Mesenteric fat pad (tissue), 1 donor: Measurements from ENCODE around the gene XAB2. TPM values are rescaled to one million over a fixed set of nuclear protein-coding genes. Genes with fewer than 3 reads are reported as not detected.

Experiments used
- DNase-seq: peaks from one replicate; pipeline ENCODE4 v3.0.0-alpha.2; 2020; ENCODE audit warnings: low spot score
- total RNA-seq: library from RNA; stranded (reverse); fragmentation: NEBNext Ultra II Directional; extraction: Animal tissue kit (Norgen Biotek cat#: 25700); gene quantifications from one replicate; pipeline ENCODE4 v1.2.1, GENCODE V29; 2021
- donor health status: DM: yes; HTN: yes; CAD: no.

The XAB2 gene
- total RNA-seq, 1 donor from 2014 or later, result 19.5 TPM

GRCh38 chr19:7633698-7634097, 4.4 kb upstream of the XAB2 start, which contains the start of gene PCP2:
TSS of gene PCP2 (minus strand) at chr19:7633719. CDS start at chr19:7633457, 262 bp downstream.
- DNase-seq, result no peak

DNA sequence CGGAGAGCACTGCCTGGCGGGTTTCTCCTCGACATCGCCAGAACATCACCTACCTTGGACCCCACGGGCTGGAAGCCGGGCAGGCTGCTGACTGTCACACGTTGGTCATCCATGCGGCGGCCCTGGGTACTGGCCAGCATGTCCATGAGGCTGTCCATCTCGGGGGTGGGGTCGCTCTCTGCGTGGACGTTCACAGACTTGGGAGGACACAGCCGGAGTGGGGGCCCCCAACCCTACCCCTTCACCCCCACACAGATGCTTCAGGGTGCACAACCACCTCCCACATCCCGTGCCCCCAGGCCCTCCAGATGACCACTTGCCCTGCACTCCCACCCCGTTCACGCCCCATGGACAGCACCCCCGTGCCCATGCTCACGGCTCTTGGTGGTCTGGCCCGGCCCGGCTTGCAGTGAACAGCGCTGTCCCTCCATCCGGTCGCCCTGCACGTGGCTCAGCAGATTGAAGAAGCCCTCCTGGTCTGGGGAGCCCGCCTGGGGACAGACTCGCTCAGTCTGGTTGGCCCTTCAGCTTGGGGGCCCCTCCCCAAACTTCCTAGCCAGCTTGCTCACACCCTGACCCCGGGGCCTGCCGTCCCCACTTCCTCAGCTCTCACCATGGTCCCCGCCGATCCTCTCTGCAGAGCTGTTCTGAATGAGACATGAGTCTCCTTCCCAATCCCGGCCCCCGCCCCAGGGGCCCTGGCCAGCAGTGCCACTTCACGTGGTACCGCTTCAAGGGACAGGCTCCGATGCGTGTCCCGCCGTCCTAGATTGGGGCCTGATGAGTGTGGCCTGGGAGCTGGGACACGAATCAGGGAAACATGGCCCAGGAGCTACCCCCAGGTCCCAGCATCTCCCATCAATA, 3.2 kb upstream of the XAB2 start:
- DNase-seq, result no peak

DNA sequence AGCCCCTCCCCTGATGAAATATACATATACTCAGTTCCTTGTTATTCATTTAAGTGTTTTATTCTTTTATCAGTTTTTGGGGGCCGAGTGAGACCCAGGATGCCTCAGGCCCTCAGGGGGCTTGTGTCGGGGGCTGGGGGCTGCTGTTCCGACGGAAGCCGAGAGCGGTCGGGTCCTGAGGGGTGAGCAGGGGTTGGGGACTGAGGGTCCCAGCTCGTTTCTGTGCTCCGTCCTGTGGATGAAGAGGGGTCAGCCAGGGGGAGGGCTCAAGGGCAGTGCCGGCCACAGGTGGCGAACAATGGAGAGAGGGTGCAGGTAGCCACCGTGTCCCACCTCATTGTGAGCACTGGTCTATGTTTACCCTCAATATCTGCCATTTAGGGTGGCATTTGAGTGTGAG, 2.2 kb upstream of the XAB2 start:
- DNase-seq, result no peak

GRCh38 chr19:7628589-7629311, 595 bp downstream of the XAB2 start:
- no peak for DNase-seq

- no peak for DNase-seq
Observed at GRCh38 chr19:7627166-7627565, 2.2 kb downstream of the XAB2 start.

GRCh38 chr19:7625763-7626372, 3.5 kb downstream of the XAB2 start:
- no peak for DNase-seq

GRCh38 chr19:7624810-7625209, 4.5 kb downstream of the XAB2 start:
- no peak for DNase-seq

DNA sequence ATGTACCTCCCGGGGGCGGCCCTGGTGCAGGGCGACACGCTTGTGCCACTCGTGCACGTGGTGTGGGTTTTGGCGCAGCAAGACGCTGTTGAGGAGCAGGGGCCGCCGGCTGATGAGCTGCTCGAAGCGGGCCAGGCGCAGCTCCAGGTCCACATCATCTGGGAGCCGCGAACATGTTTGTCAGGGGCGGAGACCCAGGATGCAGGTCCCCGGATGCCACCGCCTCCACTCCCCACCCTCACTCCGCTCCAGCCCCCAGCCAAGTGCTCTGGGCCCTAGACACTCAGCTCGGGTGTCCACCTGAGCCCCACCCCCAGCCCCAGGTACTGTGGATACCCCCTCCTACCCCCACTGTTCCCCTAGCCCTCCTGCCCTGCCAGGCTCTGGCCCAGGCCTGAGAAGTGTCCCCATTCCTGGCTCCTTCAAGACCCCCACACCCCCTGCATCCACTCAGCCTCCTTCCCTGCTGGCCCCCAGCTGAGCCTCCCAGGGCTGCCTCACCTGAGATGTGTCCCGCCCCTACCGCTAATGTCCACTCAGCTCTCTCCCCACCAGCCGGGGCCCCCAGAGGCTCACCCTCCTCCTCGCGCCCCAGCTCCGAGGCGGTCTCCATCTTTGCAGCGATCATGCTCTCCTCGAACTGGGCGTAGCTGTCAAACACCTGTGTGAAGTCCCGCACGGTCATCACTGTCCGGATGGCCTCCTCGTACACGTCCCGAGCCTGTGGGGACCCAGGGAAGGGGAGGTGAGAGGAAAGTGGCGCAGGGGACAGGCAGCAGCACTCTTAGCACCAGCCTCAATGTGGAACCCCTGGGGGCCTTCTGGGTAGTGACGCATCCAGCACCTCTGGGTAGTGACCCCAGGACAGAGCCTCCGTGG, 5.4 kb downstream of the XAB2 start:
- no peak for DNase-seq

GRCh38 chr19:7622933-7623685, 6.2 kb downstream of the XAB2 start:
- no peak for DNase-seq

DNA sequence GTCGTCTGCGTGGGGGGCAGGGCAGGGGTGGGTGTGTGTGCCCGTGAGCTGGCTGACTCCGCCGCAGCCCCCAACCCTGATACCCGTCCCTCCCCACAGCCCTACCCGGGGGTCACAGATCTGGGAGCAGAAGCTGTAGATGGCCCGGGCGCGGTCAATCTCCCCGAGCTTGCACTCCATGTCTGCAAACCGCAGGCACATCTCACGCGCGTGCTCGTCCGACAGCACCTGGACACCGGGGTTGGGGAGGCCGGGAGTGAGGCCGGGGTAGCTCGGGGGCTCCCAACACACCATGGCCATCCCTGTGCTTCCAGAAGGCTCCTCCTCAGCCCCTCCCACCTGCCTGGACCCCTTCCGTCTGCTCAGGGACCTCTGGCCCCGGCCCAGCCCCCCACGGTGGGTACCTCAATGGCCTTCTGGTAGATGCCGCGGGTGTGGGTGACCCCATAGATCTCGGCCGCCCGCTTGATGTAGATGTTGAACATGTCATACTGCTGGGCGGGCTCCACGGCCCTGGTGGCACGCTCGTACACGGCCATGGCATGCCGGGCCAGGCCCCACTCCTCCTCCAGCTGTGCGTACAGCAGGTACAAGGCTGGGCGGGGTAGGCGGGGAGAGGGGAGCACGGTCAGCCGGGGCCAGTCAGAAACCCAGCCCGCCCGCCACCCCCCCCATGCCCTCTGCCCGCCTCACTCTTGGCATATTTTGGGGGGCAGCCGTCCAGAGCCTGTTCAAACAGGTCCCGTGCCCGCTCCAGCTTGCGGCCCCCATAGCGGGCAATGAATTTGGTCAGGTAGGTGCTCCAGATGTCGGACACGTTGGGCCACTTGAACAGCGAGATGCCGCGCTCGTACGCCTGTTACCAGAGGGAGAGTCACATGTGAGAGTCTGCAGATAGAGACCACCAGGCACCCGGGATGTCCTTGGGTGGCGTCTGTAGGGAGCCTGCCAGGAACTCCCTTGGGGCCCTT, 8.6 kb downstream of the XAB2 start:
- no peak for DNase-seq

- no peak for DNase-seq
Observed at GRCh38 chr19:7619671-7620441, 9.5 kb downstream of the XAB2 start.

- DNase-seq, result no peak
Observed at GRCh38 chr19:7618771-7619510, 10.4 kb downstream of the XAB2 start.

DNA sequence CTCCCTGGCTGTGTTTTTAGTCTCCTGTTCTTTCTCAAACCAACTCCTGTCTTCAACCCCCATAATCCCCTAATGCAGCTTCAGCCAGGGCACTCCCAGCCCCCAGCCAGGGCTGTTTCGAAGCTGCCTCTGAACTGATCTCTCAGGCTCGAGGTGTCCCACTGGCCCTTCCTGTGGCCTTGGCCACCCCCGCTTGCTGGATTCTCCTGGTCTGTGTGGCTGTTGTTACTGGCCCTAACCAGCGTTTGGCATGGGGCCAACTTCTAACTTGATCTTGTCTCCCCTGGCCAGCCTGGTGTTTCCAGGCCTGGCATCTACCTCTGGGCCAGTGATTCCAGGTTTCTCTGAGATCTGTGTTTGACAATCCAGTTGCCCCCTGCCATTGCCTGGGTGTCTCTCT, 11.0 kb downstream of the XAB2 start:
- DNase-seq, result no peak

DNA sequence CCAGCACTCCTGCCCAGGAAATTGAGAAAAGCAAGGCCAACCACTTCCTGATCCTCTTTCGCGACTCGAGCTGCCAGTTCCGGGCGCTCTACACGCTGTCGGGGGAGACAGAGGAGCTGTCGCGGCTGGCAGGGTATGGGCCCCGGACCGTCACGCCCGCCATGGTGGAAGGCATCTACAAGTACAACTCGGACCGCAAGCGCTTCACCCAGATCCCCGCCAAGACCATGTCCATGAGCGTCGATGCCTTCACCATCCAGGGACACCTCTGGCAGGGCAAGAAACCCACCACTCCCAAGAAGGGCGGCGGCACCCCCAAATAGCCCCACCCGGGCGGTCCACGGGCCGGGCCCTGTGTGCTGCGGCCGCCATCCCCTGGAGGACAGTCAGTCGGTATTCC, 11.6 kb downstream of the XAB2 start:
- no peak for DNase-seq

DNA sequence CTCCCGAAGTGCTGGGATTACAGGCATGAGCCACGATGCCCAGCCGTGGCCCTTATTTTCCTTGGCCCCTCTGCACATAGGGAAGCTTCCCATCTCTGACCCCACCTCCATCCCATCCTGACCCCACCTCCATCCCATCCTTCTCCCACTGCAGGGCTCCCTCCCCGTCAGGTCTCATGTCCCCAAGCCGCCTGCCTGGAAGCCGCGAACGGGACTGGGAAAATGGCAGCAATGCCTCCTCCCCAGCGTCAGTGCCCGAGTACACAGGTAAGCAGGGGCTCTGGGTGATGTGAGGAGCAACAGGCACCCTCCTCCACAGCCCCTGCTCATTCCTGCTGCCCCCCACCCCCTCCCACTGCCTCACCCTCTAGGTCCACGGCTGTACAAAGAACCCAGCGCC, 12.2 kb downstream of the XAB2 start:
- no peak for DNase-seq

- DNase-seq, result no peak
Observed at GRCh38 chr19:7614859-7615741, 14.2 kb downstream of the XAB2 start.
